Epidermal melanocyte (primary cell): Measurements from ENCODE around the gene ABCA8.
"Not testable (repeated sequence)": the region's sequence is repeated elsewhere in the genome, so short reads cannot be mapped to it uniquely, and the experiment has no call there.

Experiments
- DNase-seq: peaks from one replicate; pipeline ENCODE4 v3.0.0; 2011; ENCODE audit warnings: low spot score; ENCODE audit not compliant: insufficient read length

Gene ABCA8, protein sequence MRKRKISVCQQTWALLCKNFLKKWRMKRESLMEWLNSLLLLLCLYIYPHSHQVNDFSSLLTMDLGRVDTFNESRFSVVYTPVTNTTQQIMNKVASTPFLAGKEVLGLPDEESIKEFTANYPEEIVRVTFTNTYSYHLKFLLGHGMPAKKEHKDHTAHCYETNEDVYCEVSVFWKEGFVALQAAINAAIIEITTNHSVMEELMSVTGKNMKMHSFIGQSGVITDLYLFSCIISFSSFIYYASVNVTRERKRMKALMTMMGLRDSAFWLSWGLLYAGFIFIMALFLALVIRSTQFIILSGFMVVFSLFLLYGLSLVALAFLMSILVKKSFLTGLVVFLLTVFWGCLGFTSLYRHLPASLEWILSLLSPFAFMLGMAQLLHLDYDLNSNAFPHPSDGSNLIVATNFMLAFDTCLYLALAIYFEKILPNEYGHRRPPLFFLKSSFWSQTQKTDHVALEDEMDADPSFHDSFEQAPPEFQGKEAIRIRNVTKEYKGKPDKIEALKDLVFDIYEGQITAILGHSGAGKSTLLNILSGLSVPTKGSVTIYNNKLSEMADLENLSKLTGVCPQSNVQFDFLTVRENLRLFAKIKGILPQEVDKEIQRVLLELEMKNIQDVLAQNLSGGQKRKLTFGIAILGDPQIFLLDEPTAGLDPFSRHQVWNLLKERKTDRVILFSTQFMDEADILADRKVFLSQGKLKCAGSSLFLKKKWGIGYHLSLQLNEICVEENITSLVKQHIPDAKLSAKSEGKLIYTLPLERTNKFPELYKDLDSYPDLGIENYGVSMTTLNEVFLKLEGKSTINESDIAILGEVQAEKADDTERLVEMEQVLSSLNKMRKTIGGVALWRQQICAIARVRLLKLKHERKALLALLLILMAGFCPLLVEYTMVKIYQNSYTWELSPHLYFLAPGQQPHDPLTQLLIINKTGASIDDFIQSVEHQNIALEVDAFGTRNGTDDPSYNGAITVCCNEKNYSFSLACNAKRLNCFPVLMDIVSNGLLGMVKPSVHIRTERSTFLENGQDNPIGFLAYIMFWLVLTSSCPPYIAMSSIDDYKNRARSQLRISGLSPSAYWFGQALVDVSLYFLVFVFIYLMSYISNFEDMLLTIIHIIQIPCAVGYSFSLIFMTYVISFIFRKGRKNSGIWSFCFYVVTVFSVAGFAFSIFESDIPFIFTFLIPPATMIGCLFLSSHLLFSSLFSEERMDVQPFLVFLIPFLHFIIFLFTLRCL (N-terminal part only)

DNA sequence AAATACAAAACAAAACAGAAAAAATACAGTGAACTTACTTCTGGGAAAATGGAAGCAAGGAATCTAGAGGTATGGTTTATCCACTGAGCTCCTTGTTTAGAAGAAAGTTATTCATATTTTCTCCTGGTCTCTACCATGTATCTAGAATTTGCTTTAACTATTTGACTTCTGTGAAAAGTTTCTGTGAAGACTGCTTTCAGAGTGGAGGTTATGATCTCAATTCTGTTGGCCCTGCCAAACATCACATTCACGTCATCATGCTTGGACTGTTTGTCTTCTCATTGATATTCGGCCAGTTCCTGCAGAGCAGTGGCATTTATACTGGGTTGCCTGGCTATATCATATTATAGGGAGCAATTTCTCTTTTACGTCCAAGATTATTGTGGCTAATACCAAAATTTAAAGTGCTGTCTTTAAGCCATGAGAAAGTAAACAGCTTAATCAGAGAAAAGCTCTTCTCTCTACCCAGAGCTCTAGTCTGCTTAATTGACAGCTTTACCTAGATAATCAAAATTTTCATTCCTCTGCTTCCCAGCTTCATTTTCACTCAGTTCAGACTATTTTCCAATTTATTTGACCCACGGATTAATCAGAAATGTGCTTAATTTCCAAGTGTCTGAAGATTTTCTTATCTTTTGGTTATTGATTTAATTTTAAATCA lies at the start of gene ABCA8:
Gene ABCA8 (minus strand): TSS at position 212 of the 661 bp plus-strand sequence. CDS start 13,358 bp downstream, outside the sequence.
- DNase-seq: no peak

GRCh38 chr17:69004759-69005158 lies 49.6 kb upstream of the ABCA8 start:
- DNase-seq: not testable (repeated sequence)

- not testable (repeated sequence) for DNase-seq
Observed at GRCh38 chr17:68999743-69000142, 44.6 kb upstream of the ABCA8 start.

DNA sequence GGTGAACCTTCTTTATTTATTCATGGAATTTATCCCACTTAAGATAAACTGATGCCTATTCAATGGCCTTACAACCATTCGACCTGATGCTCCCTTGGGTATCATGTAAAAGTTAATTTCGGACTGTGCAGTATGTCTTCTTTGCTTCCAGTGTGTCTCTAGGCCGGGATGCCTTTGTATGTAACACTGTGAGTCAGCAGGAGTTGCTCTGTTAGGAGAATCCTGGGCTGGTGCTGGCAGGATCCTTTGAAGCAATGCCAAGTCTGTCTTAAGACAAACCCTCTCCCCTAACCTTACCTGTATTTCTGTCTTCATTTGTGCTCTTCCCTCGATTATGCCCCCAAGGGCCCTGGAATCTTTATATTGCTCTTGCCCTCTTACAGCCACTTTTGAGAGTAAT lies 37.9 kb upstream of the ABCA8 start:
- no peak for DNase-seq

GRCh38 chr17:68987966-68988365 lies 32.8 kb upstream of the ABCA8 start:
- DNase-seq: no peak

DNA sequence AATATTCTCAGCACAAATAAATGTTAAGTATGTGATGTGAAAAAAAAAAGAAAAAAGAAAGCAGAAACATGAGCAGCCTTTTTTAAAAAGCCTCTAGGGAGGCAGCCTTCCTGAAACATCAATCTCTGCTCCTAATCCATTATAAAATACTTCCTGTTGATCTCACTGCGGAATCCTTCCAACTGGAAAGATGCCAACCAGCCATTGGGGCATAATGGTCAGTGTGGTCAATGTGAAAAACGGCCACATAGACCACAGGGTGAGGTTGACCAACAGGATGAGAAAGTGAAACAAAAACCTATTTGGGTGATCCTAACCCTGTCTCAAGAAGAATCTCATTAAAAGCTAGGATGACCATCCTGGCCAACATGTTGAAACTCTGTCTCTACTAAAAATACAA lies 26.1 kb upstream of the ABCA8 start:
- DNase-seq: peak; percentile 22

- no peak for DNase-seq
Observed at GRCh38 chr17:68973098-68973846, 18.1 kb upstream of the ABCA8 start.

GRCh38 chr17:68972119-68972704 lies 17.0 kb upstream of the ABCA8 start:
- DNase-seq: peak; percentile 23

DNA sequence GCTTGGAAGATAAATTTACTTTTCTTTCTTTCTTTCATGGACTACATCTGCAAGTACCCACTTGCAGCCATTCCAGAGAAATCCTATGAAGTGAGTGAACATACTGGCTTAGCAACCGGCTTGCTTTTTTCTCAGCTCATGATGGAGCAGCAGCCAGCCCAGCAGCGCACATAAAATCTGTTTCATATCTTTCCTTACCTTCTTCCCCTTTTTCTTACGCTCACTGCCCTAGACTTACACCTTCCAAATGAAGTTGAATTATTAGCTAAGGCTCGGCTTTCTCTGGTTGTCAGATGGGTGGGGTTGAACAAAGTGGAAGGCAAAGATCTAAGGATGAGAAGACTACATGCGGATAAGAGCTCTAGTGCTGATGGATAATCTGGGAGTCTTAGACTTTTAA lies 13.9 kb upstream of the ABCA8 start:
- DNase-seq: no peak

DNA sequence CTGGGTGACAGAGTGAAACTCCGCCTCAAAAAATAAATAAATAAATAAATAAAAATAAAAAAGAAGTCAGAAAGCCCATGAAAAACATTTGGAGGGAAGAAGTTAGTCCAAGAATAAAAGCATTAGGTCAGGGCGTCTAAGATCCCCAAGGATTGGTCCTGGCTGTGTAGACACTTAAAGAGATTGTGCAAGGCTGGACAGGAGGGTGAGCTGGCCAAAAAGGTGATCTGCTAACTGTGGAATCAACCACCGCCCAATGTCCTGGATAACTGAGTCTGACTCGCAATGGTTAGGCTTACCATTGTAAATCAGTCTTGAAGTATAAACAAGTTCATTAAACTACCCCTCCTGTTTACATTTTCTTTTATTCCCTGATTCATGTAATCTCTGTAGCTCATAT lies 8.8 kb upstream of the ABCA8 start:
- no peak for DNase-seq

DNA sequence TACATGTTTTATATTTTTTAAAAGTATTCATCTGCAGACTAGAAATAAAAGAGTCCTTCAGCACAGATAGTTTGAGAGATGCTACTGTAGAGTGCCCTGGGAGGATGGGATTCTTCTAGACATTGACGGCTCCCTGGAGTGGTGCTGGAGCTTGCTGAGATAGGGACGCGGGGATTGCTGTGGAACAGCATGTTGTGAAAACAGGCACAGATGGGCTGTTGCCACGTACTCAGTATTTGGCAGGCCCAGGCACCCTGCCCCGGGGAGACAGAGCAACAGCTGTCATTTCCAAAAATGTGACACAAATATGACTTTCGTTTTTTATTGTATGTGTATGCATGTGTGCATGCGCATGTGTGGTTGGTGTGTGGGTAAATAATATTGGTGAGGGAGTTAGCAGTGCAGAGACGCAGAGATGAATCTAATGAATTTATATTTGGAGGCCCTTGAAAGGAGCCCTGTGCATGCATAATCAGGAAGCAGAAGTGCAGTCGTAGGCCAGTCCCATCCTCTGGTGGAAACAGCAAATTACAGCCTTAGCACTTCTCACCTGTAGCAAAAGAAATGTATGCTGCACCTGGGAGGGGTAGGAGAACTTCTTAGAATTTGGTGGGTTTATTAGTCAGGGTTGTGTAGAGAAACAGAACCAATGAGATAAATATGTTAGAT lies 6.2 kb upstream of the ABCA8 start:
- no peak for DNase-seq

DNA sequence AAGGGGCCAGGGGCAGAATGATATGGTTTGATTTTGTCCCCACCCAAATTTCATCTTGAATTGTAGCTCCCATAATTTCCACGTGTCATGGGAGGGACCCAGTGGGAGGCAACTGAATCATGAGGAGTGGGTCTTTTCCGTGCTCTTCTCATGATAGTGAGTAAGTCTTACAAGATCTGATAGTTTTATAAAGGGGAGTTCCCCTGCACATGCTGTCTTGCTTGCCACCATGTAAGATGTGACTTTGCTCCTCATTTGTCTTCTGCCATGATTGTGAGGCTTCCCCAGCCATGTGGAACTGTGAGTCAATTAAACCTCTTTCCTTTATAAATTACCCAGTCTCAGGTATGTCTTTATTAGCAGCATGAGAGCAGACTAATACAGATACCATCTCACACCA lies 3.9 kb upstream of the ABCA8 start:
- not testable (repeated sequence) for DNase-seq

DNA sequence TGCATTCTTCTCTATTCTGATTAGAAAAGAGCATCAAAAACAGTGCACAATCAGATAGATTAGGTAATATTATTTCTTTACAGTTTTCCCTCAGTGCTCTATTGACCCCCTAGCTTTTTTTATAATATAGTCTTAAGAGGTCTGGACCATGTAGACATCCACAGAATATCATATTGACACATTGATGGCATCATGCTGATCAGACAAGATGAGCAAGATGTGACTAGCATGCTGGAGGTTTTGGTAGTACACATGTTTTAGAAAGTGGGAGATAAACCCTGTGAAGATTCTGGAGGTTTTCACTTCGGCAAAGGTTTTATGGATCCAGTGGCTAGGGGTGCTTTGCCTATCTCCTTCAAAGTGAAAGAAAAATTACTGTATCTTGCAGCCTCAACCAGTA lies 2.8 kb upstream of the ABCA8 start:
- DNase-seq: no peak

DNA sequence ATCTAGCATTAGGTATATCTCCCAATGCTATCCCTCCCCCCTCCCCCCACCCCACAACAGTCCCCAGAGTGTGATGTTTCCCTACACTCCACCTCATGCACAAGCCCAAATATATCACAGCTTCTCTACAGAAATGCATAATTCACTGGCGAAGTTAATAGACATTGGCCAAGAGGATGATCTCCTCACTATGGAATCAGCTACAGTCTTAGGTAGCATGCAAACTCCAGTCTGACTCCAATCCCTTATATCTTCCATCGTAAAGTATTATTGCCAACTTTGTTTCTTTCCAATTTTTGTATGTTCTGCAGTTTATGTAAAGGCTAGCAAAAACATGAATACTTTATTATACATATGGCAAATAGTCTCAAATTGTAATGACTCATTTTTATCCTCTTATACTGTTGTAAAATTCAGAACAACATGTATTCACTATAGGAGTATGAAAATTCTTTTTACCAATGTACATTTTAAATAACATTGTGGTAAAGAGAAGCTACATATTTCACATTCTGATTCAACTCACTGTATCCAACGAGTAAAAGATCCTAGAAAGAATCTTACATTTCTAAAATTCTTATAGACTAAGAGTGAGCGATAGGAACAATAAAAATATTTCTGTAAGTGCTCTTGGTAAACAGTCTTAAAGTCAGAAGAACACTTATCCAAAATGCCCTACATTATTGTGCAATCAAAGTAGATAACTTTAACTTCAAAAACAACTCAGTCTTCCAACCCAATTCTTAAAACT lies 871 bp downstream of the ABCA8 start:
- no peak for DNase-seq

- no peak for DNase-seq
Observed at GRCh38 chr17:68953340-68953997, 1.7 kb downstream of the ABCA8 start.

GRCh38 chr17:68950725-68951124 lies 4.5 kb downstream of the ABCA8 start:
- DNase-seq: no peak

- DNase-seq: not testable (repeated sequence)
Observed at GRCh38 chr17:68947868-68948267, 7.3 kb downstream of the ABCA8 start.

DNA sequence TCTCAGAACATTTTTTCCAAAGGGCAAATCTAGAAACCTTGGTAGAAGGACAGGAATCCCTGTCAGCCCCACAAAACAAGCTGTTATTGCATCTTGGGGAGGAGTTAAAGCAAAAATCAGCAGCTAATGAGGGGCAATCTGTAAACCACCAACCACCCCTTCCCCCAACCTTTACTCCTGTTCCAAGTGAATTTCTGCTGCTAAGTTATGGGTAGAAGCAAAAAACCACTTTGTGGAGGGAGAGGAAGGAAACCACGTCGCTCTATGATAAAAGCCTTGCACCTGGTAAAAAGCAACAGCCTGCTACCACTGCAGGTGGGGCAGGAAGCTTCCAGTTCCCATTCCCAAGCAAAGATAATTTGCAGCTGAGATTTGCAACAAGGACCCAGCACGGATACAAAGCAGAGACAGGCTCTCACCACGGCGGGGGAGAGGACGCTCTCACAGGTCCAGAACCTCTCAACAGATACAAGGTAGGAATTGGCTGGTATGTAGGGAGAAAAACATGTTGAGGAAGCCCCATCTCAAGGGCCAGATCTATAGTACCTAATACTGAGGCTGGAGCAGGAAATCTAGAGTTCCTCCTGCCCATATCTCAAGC lies 10.7 kb downstream of the ABCA8 start:
- no peak for DNase-seq
